Measurements from ENCODE around the gene MED13L.

Gene MED13L

GRCh38 chr12:115946092-115946491, 331.4 kb downstream of the MED13L start:
- H3K27me3 ChIP-seq, result no peaks in the 10 kb centered on the region
- no peaks in the 10 kb centered on the region for H3K9me3 ChIP-seq
- H3K4me3 ChIP-seq, result no peak overlapping the region
- H3K4me1 ChIP-seq, result no peaks in the 10 kb centered on the region
- intact Hi-C loops (cut with DNase I; ENCODE audit: low total_unique reads), result no loop called here
- no peak overlapping the region for H3K27ac ChIP-seq
- no peak for DNase-seq
- no peak for TF ChIP-seq CTCF (IDR thresholded peaks at IDR 0.05)
- peaks cover 0 to 20% (median 13%) of the 10 kb centered on the region in 3 donors for H3K36me3 ChIP-seq

- H3K36me3 ChIP-seq, result peaks cover 0 to 17% (median 10%) of the 10 kb centered on the region in 3 donors
- no peaks in the 10 kb centered on the region for H3K9me3 ChIP-seq
- no peaks in the 10 kb centered on the region for H3K27me3 ChIP-seq
- no peak overlapping the region for H3K27ac ChIP-seq
- H3K4me1 ChIP-seq, result no peaks in the 10 kb centered on the region
- intact Hi-C loops (cut with DNase I; ENCODE audit: low total_unique reads), result no loop called here
- DNase-seq, result no peak
- H3K4me3 ChIP-seq, result no peak overlapping the region
- TF ChIP-seq CTCF (IDR thresholded peaks at IDR 0.05), result no peak
Measured at GRCh38 chr12:115945491-115945885, 332.0 kb downstream of the MED13L start.

GRCh38 chr12:115944837-115945490, 332.5 kb downstream of the MED13L start:
- no peak for TF ChIP-seq CTCF (IDR thresholded peaks at IDR 0.05)
- peaks cover 0 to 11% (median 5%) of the 10 kb centered on the region in 3 donors for H3K36me3 ChIP-seq
- H3K27me3 ChIP-seq, result no peaks in the 10 kb centered on the region
- H3K9me3 ChIP-seq, result no peaks in the 10 kb centered on the region
- intact Hi-C loops (cut with DNase I; ENCODE audit: low total_unique reads), result no loop called here
- no peak overlapping the region for H3K27ac ChIP-seq
- DNase-seq, result peak in 1 of 2 donors; percentile 29
- no peak overlapping the region for H3K4me3 ChIP-seq
- H3K4me1 ChIP-seq, result no peaks in the 10 kb centered on the region

- H3K36me3 ChIP-seq, result peaks cover 0 to 5% (median 0%) of the 10 kb centered on the region in 3 donors
- H3K27me3 ChIP-seq, result no peaks in the 10 kb centered on the region
- DNase-seq, result no peak
- intact Hi-C loops (cut with DNase I; ENCODE audit: low total_unique reads), result no loop called here
- H3K4me1 ChIP-seq, result no peaks in the 10 kb centered on the region
- H3K9me3 ChIP-seq, result no peaks in the 10 kb centered on the region
- no peak overlapping the region for H3K4me3 ChIP-seq
- TF ChIP-seq CTCF (IDR thresholded peaks at IDR 0.05), result no peak
- H3K27ac ChIP-seq, result no peak overlapping the region
Measured at GRCh38 chr12:115944392-115944742, 333.1 kb downstream of the MED13L start.

- intact Hi-C loops (cut with DNase I; ENCODE audit: low total_unique reads), result no loop called here
- no peak overlapping the region for H3K27ac ChIP-seq
- no peaks in the 10 kb centered on the region for H3K4me1 ChIP-seq
- H3K27me3 ChIP-seq, result no peaks in the 10 kb centered on the region
- DNase-seq, result peak in 1 of 2 donors; percentile 29
- TF ChIP-seq CTCF (IDR thresholded peaks at IDR 0.05), result no peak
- no peak overlapping the region for H3K4me3 ChIP-seq
- H3K9me3 ChIP-seq, result no peaks in the 10 kb centered on the region
- no peaks in the 10 kb centered on the region for H3K36me3 ChIP-seq
Measured at GRCh38 chr12:115943630-115944391, 333.7 kb downstream of the MED13L start.

Data from tibial artery (tissue), 4 donors.